ENCODE measurements around the gene SHANK1.

SHANK1 gene

GRCh38 chr19:50739914-50740426 lies 20.4 kb upstream of the SHANK1 start:
- TF ChIP-seq, protein P1, sequence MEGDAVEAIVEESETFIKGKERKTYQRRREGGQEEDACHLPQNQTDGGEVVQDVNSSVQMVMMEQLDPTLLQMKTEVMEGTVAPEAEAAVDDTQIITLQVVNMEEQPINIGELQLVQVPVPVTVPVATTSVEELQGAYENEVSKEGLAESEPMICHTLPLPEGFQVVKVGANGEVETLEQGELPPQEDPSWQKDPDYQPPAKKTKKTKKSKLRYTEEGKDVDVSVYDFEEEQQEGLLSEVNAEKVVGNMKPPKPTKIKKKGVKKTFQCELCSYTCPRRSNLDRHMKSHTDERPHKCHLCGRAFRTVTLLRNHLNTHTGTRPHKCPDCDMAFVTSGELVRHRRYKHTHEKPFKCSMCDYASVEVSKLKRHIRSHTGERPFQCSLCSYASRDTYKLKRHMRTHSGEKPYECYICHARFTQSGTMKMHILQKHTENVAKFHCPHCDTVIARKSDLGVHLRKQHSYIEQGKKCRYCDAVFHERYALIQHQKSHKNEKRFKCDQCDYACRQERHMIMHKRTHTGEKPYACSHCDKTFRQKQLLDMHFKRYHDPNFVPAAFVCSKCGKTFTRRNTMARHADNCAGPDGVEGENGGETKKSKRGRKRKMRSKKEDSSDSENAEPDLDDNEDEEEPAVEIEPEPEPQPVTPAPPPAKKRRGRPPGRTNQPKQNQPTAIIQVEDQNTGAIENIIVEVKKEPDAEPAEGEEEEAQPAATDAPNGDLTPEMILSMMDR (IDR thresholded peaks at IDR 0.05; ENCODE audit: insufficient read depth, low read length, poor library complexity, severe bottlenecking), result no peak
- no peak for TF ChIP-seq EZH2phosphoT487 (conservative IDR thresholded peaks at IDR 0.05; ENCODE audit: low read length)
- H3K27me3 ChIP-seq (ENCODE audit: low read length), result no peaks in the 10 kb centered on the region
- H3K36me3 ChIP-seq (ENCODE audit: low read length), result no peaks in the 10 kb centered on the region
- no peak overlapping the region for H2AFZ ChIP-seq (ENCODE audit: low read depth, low read length, severe bottlenecking)
- H3F3A ChIP-seq (ENCODE audit: insufficient read depth), result no peaks in the 10 kb centered on the region
- no peaks in the 10 kb centered on the region for H3K9me2 ChIP-seq (replicated peaks; ENCODE audit: insufficient read depth, low read length)
- H3K4me2 ChIP-seq (ENCODE audit: low read depth, low read length, poor library complexity, severe bottlenecking), result no peak overlapping the region
- H3K79me2 ChIP-seq (ENCODE audit: insufficient read depth, low read length), result no peaks in the 10 kb centered on the region
- no peaks in the 10 kb centered on the region for H4K20me1 ChIP-seq (ENCODE audit: low read depth, low read length)
- no peak overlapping the region for H3K9ac ChIP-seq (ENCODE audit: low read length)
- H3K4me3 ChIP-seq (ENCODE audit: insufficient read depth, low read length, poor library complexity, severe bottlenecking), result no peak overlapping the region
- no peaks in the 10 kb centered on the region for H3K9me3 ChIP-seq (ENCODE audit: insufficient read depth, low read length)
- H3K27ac ChIP-seq (ENCODE audit: low read depth, low read length), result no peak overlapping the region

- TF ChIP-seq, protein P1 (IDR thresholded peaks at IDR 0.05; ENCODE audit: insufficient read depth, low read length, poor library complexity, severe bottlenecking), result no peak
- no peak for TF ChIP-seq EZH2phosphoT487 (conservative IDR thresholded peaks at IDR 0.05; ENCODE audit: low read length)
- no peak overlapping the region for H3K4me3 ChIP-seq (ENCODE audit: insufficient read depth, low read length, poor library complexity, severe bottlenecking)
- no peak overlapping the region for H2AFZ ChIP-seq (ENCODE audit: low read depth, low read length, severe bottlenecking)
- H3K79me2 ChIP-seq (ENCODE audit: insufficient read depth, low read length), result no peaks in the 10 kb centered on the region
- H3F3A ChIP-seq (ENCODE audit: insufficient read depth), result no peaks in the 10 kb centered on the region
- no peaks in the 10 kb centered on the region for H4K20me1 ChIP-seq (ENCODE audit: low read depth, low read length)
- no peaks in the 10 kb centered on the region for H3K27me3 ChIP-seq (ENCODE audit: low read length)
- H3K9me3 ChIP-seq (ENCODE audit: insufficient read depth, low read length), result no peaks in the 10 kb centered on the region
- no peak overlapping the region for H3K9ac ChIP-seq (ENCODE audit: low read length)
- no peaks in the 10 kb centered on the region for H3K36me3 ChIP-seq (ENCODE audit: low read length)
- no peak overlapping the region for H3K27ac ChIP-seq (ENCODE audit: low read depth, low read length)
- no peaks in the 10 kb centered on the region for H3K9me2 ChIP-seq (replicated peaks; ENCODE audit: insufficient read depth, low read length)
- H3K4me2 ChIP-seq (ENCODE audit: low read depth, low read length, poor library complexity, severe bottlenecking), result no peak overlapping the region
These were observed 19.7 kb upstream of the SHANK1 start for GRCh38 chr19:50739132-50739913.

DNA sequence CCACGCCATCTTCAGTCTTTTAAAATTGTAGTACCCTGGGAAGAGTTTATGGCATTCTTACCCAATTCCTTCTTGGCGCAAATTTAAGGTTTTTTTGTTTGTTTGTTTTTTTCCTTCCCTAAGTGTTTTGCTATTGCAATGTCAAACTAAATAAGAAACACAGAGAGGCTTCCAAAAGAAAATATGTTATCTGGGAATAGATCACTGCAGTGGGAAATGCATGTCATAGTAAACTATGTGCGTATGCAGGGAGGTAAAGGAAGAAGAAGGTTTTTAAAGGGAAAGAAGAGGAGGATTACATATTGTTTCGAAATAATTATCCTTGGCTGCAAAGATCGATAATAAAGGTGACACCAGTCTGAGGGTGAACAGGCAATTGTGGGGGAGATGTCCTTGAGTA lies 16.7 kb upstream of the SHANK1 start:
- TF ChIP-seq EZH2phosphoT487 (conservative IDR thresholded peaks at IDR 0.05; ENCODE audit: low read length), result no peak
- TF ChIP-seq, protein P1 (IDR thresholded peaks at IDR 0.05; ENCODE audit: insufficient read depth, low read length, poor library complexity, severe bottlenecking), result no peak
- Histone ChIP-seq H3K27me3 (ENCODE audit: low read length) (no peaks in the 10 kb centered on the region), H3K27ac (ENCODE audit: low read depth, low read length) (no peak overlapping the region), H3K4me2 (ENCODE audit: low read depth, low read length, poor library complexity, severe bottlenecking) (no peak overlapping the region), H2AFZ (ENCODE audit: low read depth, low read length, severe bottlenecking) (no peak overlapping the region), H3K9me2 (replicated peaks; ENCODE audit: insufficient read depth, low read length) (no peaks in the 10 kb centered on the region), H3K9me3 (ENCODE audit: insufficient read depth, low read length) (no peaks in the 10 kb centered on the region), H3K79me2 (ENCODE audit: insufficient read depth, low read length) (no peaks in the 10 kb centered on the region), H3K4me3 (ENCODE audit: insufficient read depth, low read length, poor library complexity, severe bottlenecking) (no peak overlapping the region), H3K9ac (ENCODE audit: low read length) (no peak overlapping the region), H3K36me3 (ENCODE audit: low read length) (no peaks in the 10 kb centered on the region), H4K20me1 (ENCODE audit: low read depth, low read length) (no peaks in the 10 kb centered on the region), H3F3A (ENCODE audit: insufficient read depth) (no peaks in the 10 kb centered on the region)

Measured in SU-DHL-6 (cell line).